ENCODE measurements around the gene SYTL3.

SYTL3 gene

GRCh38 chr6:158796353-158796752 is 146.5 kb downstream of the SYTL3 start:
- H3K27me3 ChIP-seq (ENCODE audit: insufficient read depth, low read length, poor library complexity), result no peaks in the 10 kb centered on the region
- H3K9ac ChIP-seq (ENCODE audit: low read depth, low read length), result no peak overlapping the region
- no peak for TF ChIP-seq EZH2 (IDR thresholded peaks at IDR 0.05; ENCODE audit: borderline replicate concordance, low read depth, low read length, severe bottlenecking)
- no peak for TF ChIP-seq CTCF (IDR thresholded peaks at IDR 0.05; ENCODE audit: borderline replicate concordance, extremely low read depth, low read length, poor library complexity, severe bottlenecking)
- H3K4me1 ChIP-seq (ENCODE audit: insufficient read depth, low read length), result peaks cover 4% of the 10 kb centered on the region; the same call in 1 of the 2 replicates
- H3K36me3 ChIP-seq (ENCODE audit: insufficient read depth, low read length), result peaks cover 8% of the 10 kb centered on the region; the same call in 1 of the 2 replicates
- no peak overlapping the region for H3K4me3 ChIP-seq (ENCODE audit: low read depth in 1 of 2, low read length in 2 of 2)
- no peak overlapping the region for H3K27ac ChIP-seq (ENCODE audit: low read length)
- DNase-seq (no peak), ATAC-seq (ENCODE audit: insufficient read depth, low read depth) (no peak)
- H3K9me3 ChIP-seq (ENCODE audit: insufficient read depth, low read length, severe bottlenecking), result no peaks in the 10 kb centered on the region
- H4K20me1 ChIP-seq (ENCODE audit: insufficient read depth, low read length), result peaks cover 91% of the 10 kb centered on the region
- H2AFZ ChIP-seq (ENCODE audit: low read depth, low read length), result no peak overlapping the region
- H3K4me2 ChIP-seq (ENCODE audit: insufficient read depth, low read length), result no peak overlapping the region
- H3K79me2 ChIP-seq (ENCODE audit: insufficient read depth, low read length), result peaks cover 100% of the 10 kb centered on the region

- Histone ChIP-seq H3K9ac (ENCODE audit: low read depth, low read length) (no peak overlapping the region), H3K79me2 (ENCODE audit: insufficient read depth, low read length) (peaks cover 99% of the 10 kb centered on the region), H4K20me1 (ENCODE audit: insufficient read depth, low read length) (peaks cover 92% of the 10 kb centered on the region), H3K36me3 (ENCODE audit: insufficient read depth, low read length) (peaks cover 13% of the 10 kb centered on the region), H3K27ac (ENCODE audit: low read length) (no peak overlapping the region), H2AFZ (ENCODE audit: low read depth, low read length) (no peak overlapping the region), H3K27me3 (ENCODE audit: insufficient read depth, low read length, poor library complexity) (no peaks in the 10 kb centered on the region), H3K4me1 (ENCODE audit: insufficient read depth, low read length) (peaks cover 5% of the 10 kb centered on the region), H3K4me3 (ENCODE audit: low read depth in 1 of 2, low read length in 2 of 2) (no peak overlapping the region), H3K9me3 (ENCODE audit: insufficient read depth, low read length, severe bottlenecking) (no peaks in the 10 kb centered on the region), H3K4me2 (ENCODE audit: insufficient read depth, low read length) (no peak overlapping the region)
- DNase-seq, result no peak
- ATAC-seq (ENCODE audit: insufficient read depth, low read depth), result no peak
- TF ChIP-seq EZH2 (IDR thresholded peaks at IDR 0.05; ENCODE audit: borderline replicate concordance, low read depth, low read length, severe bottlenecking) (no peak), CTCF (IDR thresholded peaks at IDR 0.05; ENCODE audit: borderline replicate concordance, extremely low read depth, low read length, poor library complexity, severe bottlenecking) (no peak)
These were observed 147.8 kb downstream of the SYTL3 start for GRCh38 chr6:158797331-158798310.

GRCh38 chr6:158798311-158798710 is 148.5 kb downstream of the SYTL3 start:
- Histone ChIP-seq H4K20me1 (ENCODE audit: insufficient read depth, low read length) (peaks cover 93% of the 10 kb centered on the region), H3K4me3 (ENCODE audit: low read depth in 1 of 2, low read length in 2 of 2) (no peak overlapping the region), H3K27me3 (ENCODE audit: insufficient read depth, low read length, poor library complexity) (no peaks in the 10 kb centered on the region), H3K4me2 (ENCODE audit: insufficient read depth, low read length) (no peak overlapping the region), H3K9me3 (ENCODE audit: insufficient read depth, low read length, severe bottlenecking) (no peaks in the 10 kb centered on the region), H3K36me3 (ENCODE audit: insufficient read depth, low read length) (peaks cover 13% of the 10 kb centered on the region), H3K9ac (ENCODE audit: low read depth, low read length) (no peak overlapping the region), H3K4me1 (ENCODE audit: insufficient read depth, low read length) (peaks cover 12% of the 10 kb centered on the region), H3K27ac (ENCODE audit: low read length) (no peak overlapping the region), H3K79me2 (ENCODE audit: insufficient read depth, low read length) (peaks cover 99% of the 10 kb centered on the region), H2AFZ (ENCODE audit: low read depth, low read length) (no peak overlapping the region)
- TF ChIP-seq EZH2 (IDR thresholded peaks at IDR 0.05; ENCODE audit: borderline replicate concordance, low read depth, low read length, severe bottlenecking) (no peak), CTCF (IDR thresholded peaks at IDR 0.05; ENCODE audit: borderline replicate concordance, extremely low read depth, low read length, poor library complexity, severe bottlenecking) (no peak)
- ATAC-seq (ENCODE audit: insufficient read depth, low read depth) (0 out of 3 replicates have a peak, but pooled peaks have one; percentile 41), DNase-seq (no peak)
